ENCODE data around the gene CD164.
"Not testable (repeated sequence)": the region's sequence is repeated elsewhere in the genome, so short reads cannot be mapped to it uniquely, and the experiment has no call there.

CD164 gene

GRCh38 chr6:109377717-109378116, 4.5 kb downstream of the CD164 start:
- no peak for DNase-seq

GRCh38 chr6:109374326-109374892, 7.9 kb downstream of the CD164 start:
- no peak for DNase-seq

- DNase-seq = no peak
These were observed 8.5 kb downstream of the CD164 start for GRCh38 chr6:109373762-109374161.

- DNase-seq = no peak
These were observed 8.9 kb downstream of the CD164 start for GRCh38 chr6:109373331-109373730.

- peak in 1 of 58 donors; percentile 6 for DNase-seq
These were observed 10.1 kb downstream of the CD164 start for GRCh38 chr6:109372130-109372529.

- no peak for DNase-seq
These were observed 11.5 kb downstream of the CD164 start for GRCh38 chr6:109370792-109371191.

GRCh38 chr6:109370336-109370735, 11.9 kb downstream of the CD164 start:
- DNase-seq = no peak

- DNase-seq = no peak
These were observed 12.5 kb downstream of the CD164 start for GRCh38 chr6:109369728-109370127.

GRCh38 chr6:109364382-109365078, 17.7 kb downstream of the CD164 start:
- not testable (repeated sequence) for DNase-seq

- DNase-seq = no peak
These were observed 18.5 kb downstream of the CD164 start for GRCh38 chr6:109363753-109364152.

- peak in 5 of 58 donors; percentile 7 to 32 (median 17) for DNase-seq
These were observed 20.0 kb downstream of the CD164 start for GRCh38 chr6:109362102-109362884.

- no peak for DNase-seq
These were observed 21.5 kb downstream of the CD164 start for GRCh38 chr6:109360791-109361190.

GRCh38 chr6:109360281-109360680, 22.0 kb downstream of the CD164 start:
- DNase-seq = no peak

- DNase-seq = no peak
These were observed 23.0 kb downstream of the CD164 start for GRCh38 chr6:109359248-109359647.

- DNase-seq = no peak
These were observed 24.1 kb downstream of the CD164 start for GRCh38 chr6:109358204-109358603.

GRCh38 chr6:109356237-109356636, 26.0 kb downstream of the CD164 start:
- DNase-seq = no peak

GRCh38 chr6:109351231-109352130, 30.8 kb downstream of the CD164 start:
- no peak for DNase-seq

GRCh38 chr6:109349419-109349987, 32.8 kb downstream of the CD164 start:
- DNase-seq = no peak

- peak in 2 of 58 donors; percentile 2 to 13 for DNase-seq
These were observed 34.0 kb downstream of the CD164 start for GRCh38 chr6:109348226-109348625.

GRCh38 chr6:109347779-109348178, 34.5 kb downstream of the CD164 start:
- DNase-seq = no peak

- DNase-seq = no peak
These were observed 36.3 kb downstream of the CD164 start for GRCh38 chr6:109345986-109346385.
